ENCODE data around the gene AQP1.

The AQP1 gene

DNA sequence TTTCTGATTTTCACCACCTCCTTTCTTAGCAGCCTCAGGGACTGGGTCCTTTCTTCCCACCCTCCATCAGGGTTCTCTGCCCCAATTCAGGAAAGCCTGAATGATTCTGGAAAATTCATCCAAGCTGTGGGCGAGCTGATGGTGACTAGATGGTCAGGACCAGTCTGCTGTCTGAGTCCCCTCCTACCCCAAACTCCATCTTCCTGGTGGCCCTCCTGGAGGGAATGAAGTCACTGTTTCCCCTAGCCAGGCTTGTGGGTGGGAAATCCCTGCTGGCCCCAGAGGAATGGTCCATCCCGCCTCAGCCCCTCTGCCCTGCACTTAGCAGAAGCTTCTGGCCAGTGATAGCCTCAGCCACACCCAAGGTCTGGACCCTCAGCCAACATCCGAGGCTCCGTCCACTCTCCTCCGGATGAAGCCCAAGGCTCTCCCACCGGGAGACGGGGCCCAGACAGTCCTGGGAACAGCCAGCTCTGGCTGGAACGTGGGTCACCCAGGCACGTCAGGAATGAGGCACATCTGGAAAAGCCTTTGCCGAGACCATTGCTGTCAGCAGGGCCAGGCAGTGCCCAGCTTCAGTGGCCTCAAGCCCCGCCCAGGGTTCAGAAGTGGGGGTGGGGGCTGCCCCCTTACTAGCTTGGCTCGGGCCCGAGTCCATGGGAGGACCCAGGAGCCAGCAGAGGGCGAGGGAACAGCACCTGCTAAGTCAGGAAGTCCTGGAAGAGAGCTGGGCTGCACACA is 4.0 kb upstream of the AQP1 start:
- DNase-seq = no peak

DNA sequence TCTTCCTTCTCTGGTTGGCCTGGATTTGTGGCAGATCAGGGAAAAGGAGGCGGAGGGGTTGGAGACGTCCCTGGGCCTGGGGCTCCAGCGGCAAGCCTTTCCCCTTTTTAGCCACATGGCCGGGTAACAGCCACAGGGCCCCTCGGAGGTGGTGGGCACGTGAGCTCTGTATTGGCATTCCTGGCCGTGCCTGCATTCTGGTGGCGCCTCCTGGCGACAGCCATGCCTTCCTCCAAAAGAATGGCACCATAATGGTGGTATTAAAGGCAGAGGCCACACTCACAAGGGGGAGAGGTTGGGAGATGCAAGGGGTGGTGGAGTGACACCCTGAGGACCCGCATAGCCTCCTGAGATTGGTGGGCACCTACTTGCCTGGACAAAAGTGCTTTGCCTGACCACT is 3.0 kb upstream of the AQP1 start:
- DNase-seq = no peak

DNA sequence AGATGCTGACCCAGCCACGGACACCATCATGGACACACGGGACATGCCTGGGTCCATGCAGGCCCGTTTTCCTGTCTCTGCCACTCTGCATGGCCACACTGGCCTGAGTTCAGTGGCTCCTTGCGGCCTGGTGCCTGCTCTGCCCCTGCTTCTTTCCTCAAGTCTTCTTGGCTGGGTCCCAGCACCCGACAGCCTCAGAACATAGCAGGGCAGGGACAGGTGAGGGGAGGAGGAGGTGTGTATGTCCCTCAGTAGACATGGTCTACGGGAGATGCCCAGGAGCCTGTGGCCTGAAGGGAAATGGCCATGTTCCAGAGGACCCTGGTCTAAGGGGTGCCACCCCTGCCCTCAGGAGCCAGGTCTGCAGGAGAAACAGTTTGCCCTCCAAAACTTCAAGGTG is 2.2 kb upstream of the AQP1 start:
- DNase-seq = no peak

DNA sequence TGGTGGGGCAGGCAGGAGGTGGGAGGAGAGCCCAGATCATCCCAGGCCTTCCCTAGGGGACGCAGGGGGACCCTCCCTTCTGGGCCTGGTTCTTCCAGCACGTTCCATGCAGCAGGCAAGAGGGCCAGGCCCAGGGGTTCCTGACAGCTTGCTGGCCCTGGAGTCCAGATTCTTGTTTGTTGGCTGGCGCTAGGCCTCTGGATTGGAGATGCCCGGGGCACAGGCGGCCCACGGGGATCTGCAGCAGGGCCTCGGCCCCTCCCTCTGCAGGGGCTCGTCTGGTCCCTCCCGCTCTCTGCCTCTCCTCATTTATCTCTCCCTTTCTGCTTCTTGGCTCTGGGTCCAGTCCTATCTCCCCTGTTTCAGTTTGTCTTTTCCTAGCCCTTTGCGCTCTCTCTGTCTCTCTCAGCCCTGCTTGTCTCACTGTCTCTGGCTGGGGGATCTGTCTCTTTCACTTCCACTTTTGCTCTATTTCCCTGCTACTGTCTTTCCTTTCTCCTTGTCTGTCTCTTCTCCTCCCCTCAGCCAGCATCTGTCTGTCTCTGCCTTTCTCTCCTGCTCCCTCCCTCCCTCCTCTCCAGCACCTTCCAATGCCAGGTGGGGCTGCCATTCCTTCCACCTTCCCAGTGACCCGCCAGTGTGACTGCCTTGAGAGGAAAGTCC is 1.1 kb upstream of the AQP1 start:
- no peak for DNase-seq

DNA sequence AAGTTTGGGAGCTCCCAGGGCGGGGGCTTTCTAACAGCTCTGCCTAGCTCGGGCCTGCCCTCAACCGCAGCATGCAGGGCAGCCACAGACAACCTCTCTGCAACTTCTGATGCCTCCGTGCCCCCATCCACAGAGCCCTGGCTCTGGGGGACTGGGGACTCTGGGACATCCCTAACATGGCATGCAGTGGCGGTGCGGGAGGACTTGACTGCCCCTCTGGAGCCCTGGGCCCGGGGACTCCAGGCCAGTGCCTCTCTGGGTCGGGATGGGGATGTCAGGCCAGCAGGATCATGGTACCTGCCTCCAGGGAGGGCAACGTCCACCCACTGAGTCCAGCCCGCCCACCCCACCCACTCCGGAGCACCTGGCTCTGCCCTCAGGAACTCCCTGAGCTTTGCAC is 520 bp upstream of the AQP1 start:
- DNase-seq = no peak

DNA sequence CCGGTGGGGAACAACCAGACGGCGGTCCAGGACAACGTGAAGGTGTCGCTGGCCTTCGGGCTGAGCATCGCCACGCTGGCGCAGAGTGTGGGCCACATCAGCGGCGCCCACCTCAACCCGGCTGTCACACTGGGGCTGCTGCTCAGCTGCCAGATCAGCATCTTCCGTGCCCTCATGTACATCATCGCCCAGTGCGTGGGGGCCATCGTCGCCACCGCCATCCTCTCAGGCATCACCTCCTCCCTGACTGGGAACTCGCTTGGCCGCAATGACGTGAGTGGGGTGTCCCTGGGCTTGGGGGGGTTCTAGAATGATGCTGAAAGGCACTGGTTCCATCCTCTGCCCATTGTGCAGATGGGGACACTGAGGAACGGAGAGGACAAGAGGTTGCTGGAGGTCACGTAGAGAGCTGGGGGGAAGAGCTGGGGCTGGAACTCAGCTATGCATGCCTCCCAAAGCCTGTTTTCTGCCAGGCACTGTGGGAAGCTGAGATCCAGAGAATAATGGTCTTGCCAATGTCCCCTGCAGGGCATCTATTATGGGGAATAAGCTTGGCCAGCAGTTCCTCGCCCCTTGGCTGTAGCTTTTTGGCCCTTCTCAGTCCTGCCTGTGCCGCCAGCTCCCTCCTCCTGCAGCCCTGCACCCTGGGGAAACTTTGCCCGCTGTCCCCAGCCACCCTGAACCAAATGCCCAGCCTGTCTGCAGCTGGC is 523 bp downstream of the AQP1 start:
- DNase-seq = no peak

DNA sequence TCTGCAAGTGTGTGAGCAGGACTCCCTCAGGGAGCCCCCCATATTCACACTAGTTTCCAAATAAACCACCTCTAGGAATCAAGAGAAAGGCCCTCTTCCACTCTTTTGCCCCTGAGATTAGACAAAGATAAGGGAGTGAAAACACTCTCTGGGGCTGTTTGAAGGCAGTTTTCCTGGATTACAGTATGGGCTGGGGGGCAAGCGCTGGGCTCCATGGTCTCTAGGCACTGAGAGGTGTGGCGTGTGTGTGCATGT is 1.0 kb downstream of the AQP1 start:
- DNase-seq = no peak

DNA sequence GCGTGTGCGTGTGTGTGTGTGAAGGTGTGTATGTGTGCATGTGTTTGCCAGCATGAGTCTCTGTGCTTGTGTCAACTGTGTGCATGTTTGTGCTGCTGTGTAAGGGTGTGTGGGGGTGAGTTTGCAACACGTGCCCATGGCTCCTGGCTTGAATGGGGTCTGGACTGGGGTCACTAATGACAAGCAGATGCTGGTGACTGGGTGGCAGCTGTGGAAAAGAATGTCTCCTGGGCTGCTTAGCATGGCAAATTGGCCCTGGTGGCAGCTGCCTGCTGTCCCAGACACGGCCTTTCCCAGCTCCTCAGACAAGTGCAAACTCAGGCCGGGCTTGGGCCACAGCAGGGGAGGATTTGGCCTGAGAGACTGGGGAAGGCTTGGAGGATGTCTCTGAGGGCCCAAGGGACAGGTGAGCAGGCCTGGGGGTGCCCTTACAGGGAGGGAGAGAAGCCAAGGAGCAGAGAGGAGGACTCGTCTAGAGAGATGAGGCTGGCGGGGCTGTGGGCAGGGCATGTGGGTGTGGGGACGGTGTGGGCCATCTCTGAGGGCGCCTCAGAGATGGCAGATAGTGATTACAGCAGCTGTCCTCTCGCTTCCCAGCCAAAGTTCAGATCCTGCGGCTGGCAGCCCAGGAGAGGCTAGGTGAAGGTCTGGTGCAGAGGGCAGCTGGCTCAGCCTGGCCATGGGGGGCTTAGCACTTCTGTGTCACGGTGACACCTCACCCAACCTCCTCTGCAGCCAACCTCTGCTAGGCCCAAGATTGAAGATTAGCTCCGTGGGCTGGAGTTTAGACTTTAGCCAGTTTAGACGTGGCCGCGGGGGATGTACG is 1.5 kb downstream of the AQP1 start:
- DNase-seq = peak; percentile 61

DNA sequence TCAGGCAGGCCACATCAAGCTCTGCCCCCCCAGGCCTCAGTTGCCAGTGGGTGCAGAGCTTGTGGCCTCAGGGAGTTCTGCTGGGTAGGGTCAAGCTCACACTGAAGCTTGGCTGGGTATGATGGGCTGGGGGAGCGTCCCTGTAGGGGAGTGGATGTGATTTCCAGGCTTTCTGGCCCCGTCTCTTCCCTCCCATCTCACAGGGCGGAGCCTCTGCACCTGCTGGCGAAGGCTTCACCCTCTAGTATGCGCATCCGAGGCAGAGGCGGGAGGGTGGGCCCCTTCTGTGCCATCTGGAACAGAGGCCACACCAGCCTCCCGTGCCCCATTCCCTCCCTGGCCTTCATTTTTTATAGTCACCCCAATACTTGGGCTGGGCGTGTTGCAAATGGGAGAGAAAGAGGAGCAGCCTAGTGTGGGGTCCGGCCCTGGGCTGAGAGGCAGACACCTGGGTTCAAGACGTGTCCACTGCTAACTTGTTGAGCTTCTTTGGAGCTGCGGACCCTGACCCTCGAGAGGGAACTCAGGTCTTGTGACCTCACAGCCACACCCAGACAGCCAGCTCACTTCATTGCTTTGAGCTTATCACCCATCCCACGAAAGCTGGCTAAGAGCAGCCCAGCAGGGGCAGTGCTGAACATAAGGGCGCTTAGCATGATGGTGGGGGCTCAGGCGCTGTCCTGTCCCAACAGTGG is 2.3 kb downstream of the AQP1 start:
- no peak for DNase-seq

DNA sequence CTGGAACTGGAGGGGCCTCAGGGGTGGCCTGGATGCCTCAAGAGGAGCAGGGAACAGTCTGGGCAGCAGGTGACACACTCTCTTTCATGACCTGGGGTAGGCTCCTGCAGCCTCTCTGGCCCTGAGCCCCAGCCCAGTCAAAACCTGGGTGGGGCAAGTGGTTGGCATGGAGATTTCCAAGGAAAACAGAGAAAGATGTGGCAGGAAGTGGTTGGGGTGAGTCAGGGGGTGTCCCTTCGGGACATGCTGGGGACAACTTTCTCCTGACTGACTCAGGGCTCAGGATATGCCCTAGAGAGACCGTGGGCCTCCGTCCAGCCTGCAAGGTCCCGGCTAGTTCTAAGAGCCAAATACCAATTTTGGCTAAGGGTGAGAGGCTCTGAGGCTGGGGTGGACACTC is 2.9 kb downstream of the AQP1 start:
- no peak for DNase-seq

DNA sequence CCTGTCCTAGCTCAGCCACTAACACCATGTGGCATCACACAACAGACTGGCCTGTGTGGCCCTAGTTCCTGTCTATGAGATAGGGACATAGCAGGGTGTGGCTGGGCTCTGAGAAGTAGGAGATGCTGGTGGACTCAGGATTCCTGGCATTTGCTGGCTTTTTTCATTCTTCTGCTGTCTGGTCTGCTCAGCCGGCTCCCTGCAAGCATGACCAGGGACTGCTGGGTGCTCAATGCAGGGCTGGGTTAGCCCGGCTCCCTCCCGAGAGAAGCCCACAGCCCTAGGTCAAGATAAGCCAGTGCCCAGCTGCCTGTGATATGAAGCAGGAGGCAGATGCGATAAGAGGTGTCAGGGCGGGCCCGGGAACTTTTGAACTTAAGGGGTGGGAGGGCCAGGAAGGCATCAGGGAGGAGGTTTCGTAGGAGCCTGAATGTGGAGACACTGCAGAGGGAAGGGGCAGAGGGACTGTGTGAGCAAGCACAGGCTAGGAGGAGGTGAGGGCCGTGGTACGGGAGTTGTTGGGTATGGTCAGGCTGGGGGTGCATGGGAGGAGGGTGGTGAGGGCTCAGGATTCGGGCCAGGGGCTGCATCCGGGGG is 3.5 kb downstream of the AQP1 start:
- DNase-seq = no peak

DNA sequence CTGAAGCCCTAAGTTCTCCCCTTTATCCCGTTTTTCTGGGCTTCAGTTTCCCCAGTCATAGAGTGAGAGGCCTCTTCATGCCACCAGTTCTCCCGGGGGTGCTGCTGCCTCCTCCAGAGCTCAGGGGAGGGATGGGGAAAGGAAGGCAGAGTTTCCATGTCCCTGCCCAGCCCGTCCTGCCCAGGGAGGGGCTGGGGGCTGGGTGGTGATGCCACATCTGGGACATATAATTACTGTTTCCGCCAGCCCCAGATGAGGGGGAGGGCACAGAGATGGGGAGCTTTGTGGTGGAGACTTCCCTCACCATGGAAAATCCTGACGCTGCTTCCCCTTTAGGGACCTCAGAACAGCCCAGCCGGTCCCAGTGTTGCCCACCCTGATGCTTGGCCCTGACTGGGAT is 4.1 kb downstream of the AQP1 start:
- DNase-seq = no peak

DNA sequence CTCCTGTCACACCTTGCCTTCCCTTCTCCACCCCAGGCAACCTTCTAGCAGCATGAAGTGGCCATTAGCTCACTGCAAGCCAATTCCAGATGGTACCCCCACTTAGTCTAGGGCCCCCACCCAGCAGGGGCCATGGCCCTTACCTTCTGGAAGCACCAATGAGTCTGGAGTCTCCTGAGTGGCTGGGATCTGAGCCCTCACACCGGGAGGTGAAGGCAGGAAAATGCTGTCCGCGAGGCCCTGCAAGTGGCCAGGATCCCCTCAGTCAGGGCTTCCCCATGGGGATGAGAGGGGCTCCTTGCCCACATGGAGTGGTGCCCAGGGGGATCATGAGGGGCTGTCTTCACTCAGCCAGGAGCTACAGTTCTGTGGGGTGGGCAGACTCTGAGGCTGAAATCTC is 4.6 kb downstream of the AQP1 start:
- DNase-seq = no peak

DNA sequence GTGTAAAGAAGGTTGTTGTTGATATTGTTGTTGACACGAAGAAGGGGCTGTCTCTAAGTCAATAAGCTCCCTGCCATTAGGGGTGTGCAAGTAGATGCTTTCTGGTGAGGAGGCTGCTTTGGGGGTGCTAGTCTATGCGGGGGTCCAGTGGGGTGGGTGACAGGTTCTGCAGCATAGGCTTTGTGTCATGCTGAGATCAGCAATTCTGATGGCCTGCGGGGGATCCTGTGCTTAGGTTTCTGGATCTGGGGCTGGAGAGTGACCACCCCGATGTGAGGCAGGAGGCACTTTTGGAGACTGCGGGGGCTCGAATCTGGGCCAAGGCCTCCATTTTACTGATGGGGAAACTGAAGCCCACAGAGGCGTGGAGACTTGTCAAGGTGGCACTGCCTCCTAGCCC is 5.1 kb downstream of the AQP1 start:
- DNase-seq = no peak

DNA sequence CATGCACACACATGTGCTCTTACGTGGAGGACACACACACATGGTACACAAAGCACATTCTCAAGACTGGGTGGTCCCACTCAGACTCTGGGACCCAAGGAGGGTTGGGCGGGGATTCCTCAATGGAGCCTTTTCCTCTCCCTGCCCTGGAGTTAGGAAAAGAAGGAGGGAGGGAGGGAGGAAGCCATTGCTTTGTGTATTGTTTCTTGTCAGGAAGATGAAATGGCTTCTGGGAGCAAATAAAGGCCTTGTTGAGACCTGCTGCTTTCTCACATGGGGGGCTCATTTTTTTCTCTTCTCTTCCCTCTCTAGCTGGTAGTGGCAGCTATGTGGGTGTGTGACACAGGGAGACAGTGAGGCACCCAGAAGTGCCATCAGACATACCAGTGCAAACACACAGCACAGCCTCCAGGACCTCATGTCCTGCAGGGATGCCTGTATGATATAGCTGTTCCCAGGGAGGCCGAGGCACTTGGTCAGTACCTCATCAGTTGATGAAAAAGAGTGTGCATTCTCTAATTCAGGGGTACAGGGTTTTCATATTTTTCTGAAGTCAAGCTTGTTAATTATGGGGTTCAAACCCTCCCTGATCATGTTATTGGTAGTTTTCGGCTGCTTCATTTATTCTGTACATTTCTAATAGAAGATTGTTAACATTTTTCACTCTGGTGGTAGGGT is 5.7 kb downstream of the AQP1 start:
- no peak for DNase-seq

DNA sequence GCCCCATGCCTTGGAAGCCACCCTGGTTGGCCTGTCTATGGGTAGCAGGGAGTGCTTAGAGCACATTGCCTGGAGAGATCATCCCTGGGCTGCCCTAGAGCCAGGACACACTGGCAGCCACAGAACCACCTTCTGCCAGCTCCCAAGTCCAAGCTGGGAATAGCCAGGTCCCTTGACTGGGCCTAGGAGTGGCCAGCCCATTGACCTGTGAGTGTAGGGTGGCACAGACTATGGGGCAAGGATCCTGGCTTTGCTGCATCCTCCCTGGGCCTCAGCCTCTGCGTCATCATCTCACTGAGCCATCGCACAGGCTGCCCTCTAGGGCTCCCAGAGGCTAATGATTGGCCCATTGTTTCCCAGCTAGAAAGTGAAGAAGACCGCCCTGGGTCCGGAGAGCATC is 7.0 kb downstream of the AQP1 start:
- no peak for DNase-seq

DNA sequence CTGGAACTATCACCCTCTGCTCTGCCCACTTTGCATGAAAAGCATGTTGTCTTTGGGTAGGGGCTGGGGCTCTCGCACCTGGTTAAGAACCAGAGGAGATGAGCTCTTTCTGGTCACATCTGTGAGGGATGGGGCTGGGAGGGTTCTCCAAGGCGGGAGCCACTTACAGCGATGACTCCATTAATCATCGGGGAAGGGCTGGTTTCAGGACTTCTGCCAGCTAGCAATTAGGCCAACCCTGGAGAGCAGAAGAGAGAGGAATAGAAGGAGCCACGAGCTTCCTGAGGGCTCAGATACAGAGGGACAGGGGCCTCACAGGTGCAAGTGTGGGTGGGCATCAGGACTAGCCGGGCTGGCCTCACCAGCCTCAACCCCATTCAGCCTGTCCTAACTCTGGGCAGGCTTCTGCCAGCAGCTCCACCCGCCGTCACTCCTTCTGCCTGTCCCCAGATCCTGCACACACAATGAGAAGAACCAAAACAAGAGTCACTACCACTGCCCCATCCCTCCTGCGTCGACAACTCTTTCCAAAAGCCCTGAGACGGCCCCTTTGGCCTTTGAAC is 8.4 kb downstream of the AQP1 start:
- no peak for DNase-seq

DNA sequence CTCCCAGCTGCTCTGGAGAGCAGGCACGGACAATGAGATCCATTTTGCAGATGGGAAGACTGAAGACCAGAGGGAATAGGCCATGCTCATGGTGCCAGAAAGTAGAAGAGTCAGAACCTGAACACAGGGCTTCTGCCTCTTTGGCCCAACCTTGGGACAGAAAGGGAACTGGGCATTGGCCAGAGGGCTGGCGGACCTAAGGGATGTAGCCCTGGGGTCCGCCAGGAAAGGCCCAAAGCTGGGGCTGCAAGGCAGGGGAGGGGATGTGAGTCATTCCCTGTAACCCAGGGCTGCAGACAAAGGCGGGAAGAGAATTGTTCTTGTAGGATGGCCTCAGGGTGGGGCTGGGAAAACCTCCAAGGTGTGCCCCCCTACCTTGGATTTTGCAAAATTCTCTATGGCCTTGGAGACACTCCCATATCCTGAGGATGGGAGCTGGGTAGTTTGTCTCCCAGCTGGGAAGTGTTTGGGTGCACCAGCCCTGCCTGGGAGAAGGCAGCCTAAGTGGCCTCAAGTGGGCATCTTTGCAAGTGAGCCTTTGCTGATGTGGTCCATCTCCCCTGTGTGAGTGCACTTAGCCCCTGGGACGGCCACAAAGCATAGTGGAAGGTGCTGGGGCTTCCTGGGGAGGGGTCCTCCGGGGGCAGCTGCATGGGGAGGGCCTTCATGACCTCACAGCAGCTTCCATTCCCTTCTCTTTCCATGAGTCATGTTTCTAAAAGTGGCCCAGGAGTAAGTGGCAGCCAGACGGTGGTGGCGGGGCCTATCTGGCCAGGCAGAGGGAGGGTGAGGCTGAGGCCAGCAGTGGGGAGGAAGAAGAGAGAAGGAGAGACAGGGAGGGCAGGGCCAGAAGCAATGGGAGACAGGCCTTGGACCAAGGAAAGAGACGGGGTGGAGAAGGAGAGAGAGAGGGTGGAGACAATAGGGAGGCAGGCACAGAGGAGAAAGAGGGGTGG is 9.2 kb downstream of the AQP1 start:
- no peak for DNase-seq

DNA sequence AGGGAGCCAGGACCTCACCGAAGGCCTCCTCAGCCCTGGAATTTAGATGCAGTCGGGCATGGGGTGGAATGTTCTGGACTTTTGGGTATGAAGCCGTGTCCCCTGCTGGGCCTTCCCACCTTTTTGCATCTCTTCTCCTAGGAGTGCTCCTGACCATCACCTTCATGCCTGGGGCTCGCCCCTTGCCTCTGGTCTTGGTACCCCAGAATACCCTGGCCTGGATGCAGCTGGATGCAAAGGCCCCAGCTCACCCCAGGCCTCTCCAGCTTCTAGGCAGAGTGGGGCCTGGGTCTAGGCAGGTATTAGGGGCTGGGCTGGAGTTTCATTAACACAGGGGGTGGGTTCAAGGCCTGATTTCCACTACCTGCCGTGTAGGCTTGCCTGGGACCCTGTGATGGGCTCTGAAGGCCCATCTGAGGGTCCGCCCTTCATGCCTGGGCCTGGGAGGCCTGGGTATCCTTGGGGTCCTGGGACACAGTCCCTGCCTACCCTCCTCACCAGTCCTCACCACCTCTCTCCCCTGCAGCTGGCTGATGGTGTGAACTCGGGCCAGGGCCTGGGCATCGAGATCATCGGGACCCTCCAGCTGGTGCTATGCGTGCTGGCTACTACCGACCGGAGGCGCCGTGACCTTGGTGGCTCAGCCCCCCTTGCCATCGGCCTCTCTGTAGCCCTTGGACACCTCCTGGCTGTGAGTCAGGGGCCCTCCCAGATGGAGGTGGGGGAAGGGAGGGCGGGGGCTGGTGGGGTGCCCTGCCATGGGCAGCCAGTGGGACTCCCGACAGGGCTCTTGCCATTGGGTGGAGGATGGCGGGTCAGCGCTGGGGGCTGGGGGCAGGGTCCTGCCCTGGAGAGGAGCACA is 10.1 kb downstream of the AQP1 start:
- DNase-seq = no peak

Data from eye (tissue), 1 donor.